Cerebellar nuclear complex (tissue), 1 donor: ENCODE data around the gene OR5AR1.
"Not testable (repeated sequence)": the region's sequence is repeated elsewhere in the genome, so short reads cannot be mapped to it uniquely, and the experiment has no call there.

ENCODE experiments used
- DNase-seq, 2 experiments: peaks; one replicate each; lab custom pipeline; 2025; lab: John Stamatoyannopoulos, UW

Gene OR5AR1

GRCh38 chr11:56663386-56663785 is at the start of gene OR5AR1:
Gene OR5AR1 (plus strand): TSS chr11:56663686. CDS start chr11:56663686, 0 bp downstream.
- DNase-seq, result no peak

GRCh38 chr11:56624661-56625110 is 38.8 kb upstream of the OR5AR1 start:
- no peak for DNase-seq

- DNase-seq, result no peak
Observed at GRCh38 chr11:56625946-56626345, 37.5 kb upstream of the OR5AR1 start.

- no peak for DNase-seq
Observed at GRCh38 chr11:56632329-56632728, 31.2 kb upstream of the OR5AR1 start.

GRCh38 chr11:56636861-56637260 is 26.6 kb upstream of the OR5AR1 start:
- no peak for DNase-seq

GRCh38 chr11:56637500-56637899 is 26.0 kb upstream of the OR5AR1 start:
- no peak for DNase-seq

- no peak for DNase-seq
Observed at GRCh38 chr11:56642339-56642738, 21.1 kb upstream of the OR5AR1 start, which contains the start of gene OR5AP2. Gene OR5AP2 (minus strand): TSS chr11:56642439. CDS start chr11:56642439, 0 bp downstream.

- DNase-seq, result no peak
Observed at GRCh38 chr11:56659755-56660154, 3.7 kb upstream of the OR5AR1 start.

- DNase-seq, result no peak
Observed at GRCh38 chr11:56670984-56671383, 7.5 kb downstream of the OR5AR1 start.

GRCh38 chr11:56688554-56689100 is 25.1 kb downstream of the OR5AR1 start:
- no peak for DNase-seq

GRCh38 chr11:56691179-56691578 is 27.7 kb downstream of the OR5AR1 start:
- DNase-seq, result not testable (repeated sequence)

GRCh38 chr11:56693428-56693827 is 29.9 kb downstream of the OR5AR1 start:
- DNase-seq, result no peak

- no peak for DNase-seq
Observed at GRCh38 chr11:56698795-56699194, 35.3 kb downstream of the OR5AR1 start, which contains the start of gene OR9G1. Gene OR9G1 (plus strand): TSS chr11:56699095. CDS start chr11:56700388, 1,293 bp downstream.

- DNase-seq, result no peak
Observed at GRCh38 chr11:56700242-56700913, 36.9 kb downstream of the OR5AR1 start.

- DNase-seq, result no peak
Observed at GRCh38 chr11:56700914-56701485, 37.5 kb downstream of the OR5AR1 start.

- DNase-seq, result no peak
Observed at GRCh38 chr11:56705784-56706396, 42.4 kb downstream of the OR5AR1 start.

- no peak for DNase-seq
Observed at GRCh38 chr11:56706486-56706885, 43.0 kb downstream of the OR5AR1 start.

- DNase-seq, result no peak
Observed at GRCh38 chr11:56714206-56714605, 50.7 kb downstream of the OR5AR1 start.
